Endothelial cell (in vitro differentiated cells): Measurements from ENCODE around the gene HCST. TPM values are rescaled to one million over a fixed set of nuclear protein-coding genes. Genes with fewer than 3 reads are reported as not detected.

Source experiments
- DNase-seq: peaks from one replicate; pipeline ENCODE4 v3.0.0; 2021; ENCODE audit warnings: low spot score
- H3K27ac Mint-ChIP-seq: one replicate; pipeline ENCODE4 v1.8.0; 2021; ENCODE audit warnings: mixed read lengths, inconsistent platforms; ENCODE audit not compliant: unreplicated experiment
- H3K27me3 Mint-ChIP-seq: one replicate; pipeline ENCODE4 v1.8.0; 2021; ENCODE audit warnings: mild to moderate bottlenecking, moderate library complexity, mixed read lengths, inconsistent platforms; ENCODE audit not compliant: unreplicated experiment
- H3K36me3 Mint-ChIP-seq: one replicate; pipeline ENCODE4 v1.8.0; 2021; ENCODE audit warnings: mild to moderate bottlenecking, low read depth, mixed read lengths, inconsistent platforms; ENCODE audit not compliant: unreplicated experiment
- H3K4me1 Mint-ChIP-seq: one replicate; pipeline ENCODE4 v1.8.0; 2021; ENCODE audit warnings: mild to moderate bottlenecking, mixed read lengths, inconsistent platforms; ENCODE audit not compliant: unreplicated experiment
- H3K4me3 Mint-ChIP-seq: one replicate; pipeline ENCODE4 v1.8.0; 2021; ENCODE audit warnings: mild to moderate bottlenecking, mixed read lengths, inconsistent platforms; ENCODE audit not compliant: unreplicated experiment
- H3K9me3 Mint-ChIP-seq: one replicate; pipeline ENCODE4 v1.8.0; 2021; ENCODE audit warnings: mixed read lengths, inconsistent platforms; ENCODE audit not compliant: unreplicated experiment
- CTCF ChIP-seq: fragments of 200-600 bp; sonication (generic); IDR thresholded peaks from one replicate; pipeline ENCODE4 v1.5.0; 2021; ENCODE audit warnings: antibody characterized with exemption; ENCODE audit not compliant: unreplicated experiment
- long read RNA-seq: library from polyadenylated mRNA; unstranded; transcript quantifications from one replicate; pipeline ENCODE4 v2.0.0, GENCODE V29; 2020; ENCODE audit not compliant: unreplicated experiment
- total RNA-seq: library from RNA; stranded (reverse); fragmentation: NEBNext Ultra II Directional; extraction: Animal tissue kit (Norgen Biotek cat#: 25700); gene quantifications from one replicate; pipeline ENCODE4 v1.2.1, GENCODE V29; 2021; ENCODE audit not compliant: unreplicated experiment

The HCST gene
- 0.95 TPM for total RNA-seq
- long read RNA-seq, partial matches to known transcripts, result 0 of 2 reads
- long read RNA-seq, other reads (novel, unspliced or antisense), result 1 of 2 reads

- H3K36me3 Mint-ChIP-seq, result no peaks in the 10 kb centered on the region
- H3K27me3 Mint-ChIP-seq, result peaks cover 15% of the 10 kb centered on the region
- H3K4me1 Mint-ChIP-seq, result peaks cover 19% of the 10 kb centered on the region
- H3K4me3 Mint-ChIP-seq, result peak within 1 kb of the TSS; percentile 63
- no peak within 1 kb of the TSS for H3K27ac Mint-ChIP-seq
- H3K9me3 Mint-ChIP-seq, result no peaks in the 10 kb centered on the region
- no peak for DNase-seq
- no peak for TF ChIP-seq CTCF
These were observed at the start of gene HCST for GRCh38 chr19:35901854-35902661. Gene HCST (plus strand): TSS chr19:35902529. CDS start chr19:35902594, 65 bp downstream.

GRCh38 chr19:35853038-35853756, 49.1 kb upstream of the HCST start:
- Mint-ChIP-seq H3K4me1 (peaks cover 4% of the 10 kb centered on the region), H3K27me3 (peaks cover 18% of the 10 kb centered on the region), H3K9me3 (no peaks in the 10 kb centered on the region), H3K27ac (no peak overlapping the region), H3K4me3 (no peak overlapping the region), H3K36me3 (no peaks in the 10 kb centered on the region)
- no peak for DNase-seq
- TF ChIP-seq CTCF, result no peak

- Mint-ChIP-seq H3K36me3 (peaks cover 3% of the 10 kb centered on the region), H3K27me3 (peaks cover 30% of the 10 kb centered on the region), H3K4me1 (peaks cover 14% of the 10 kb centered on the region), H3K4me3 (peak within 1 kb of the TSS; percentile 88), H3K9me3 (no peaks in the 10 kb centered on the region), H3K27ac (no peak within 1 kb of the TSS)
- no peak for TF ChIP-seq CTCF
- peak; percentile 52 for DNase-seq
These were observed 45.7 kb upstream of the HCST start, which contains the start of gene KIRREL2 for GRCh38 chr19:35856546-35857149. Gene KIRREL2 (plus strand): TSS chr19:35856911. CDS start chr19:35857120, 209 bp downstream.

GRCh38 chr19:35858311-35858710, 44.0 kb upstream of the HCST start:
- H3K4me1 Mint-ChIP-seq, result peaks cover 14% of the 10 kb centered on the region
- H3K4me3 Mint-ChIP-seq, result no peak overlapping the region
- H3K27me3 Mint-ChIP-seq, result peaks cover 32% of the 10 kb centered on the region
- no peak for TF ChIP-seq CTCF
- no peak for DNase-seq
- H3K27ac Mint-ChIP-seq, result no peak overlapping the region
- peaks cover 3% of the 10 kb centered on the region for H3K36me3 Mint-ChIP-seq
- no peaks in the 10 kb centered on the region for H3K9me3 Mint-ChIP-seq
